HG03558 (cell line): Measurements from ENCODE around the gene FANCD2OS.
"Not testable (repeated sequence)": the region's sequence is repeated elsewhere in the genome, so short reads cannot be mapped to it uniquely, and the experiment has no call there.

Experiments
- ATAC-seq: cut with Tn5 transposase; IDR thresholded peaks from one replicate; pipeline ENCODE4 v1.9.1; 2021; ENCODE audit warnings: moderate number of reproducible peaks; ENCODE audit not compliant: unreplicated experiment; ENCODE audit errors: extremely low read depth

Gene FANCD2OS, protein sequence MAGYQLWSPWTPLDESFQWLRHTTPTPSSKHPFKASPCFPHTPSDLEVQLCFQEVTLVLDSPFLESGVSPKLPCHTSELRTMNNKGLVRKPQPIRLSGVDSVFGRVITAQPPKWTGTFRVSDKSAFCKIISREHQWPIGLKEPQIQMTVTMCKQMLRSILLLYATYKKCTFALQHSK

DNA sequence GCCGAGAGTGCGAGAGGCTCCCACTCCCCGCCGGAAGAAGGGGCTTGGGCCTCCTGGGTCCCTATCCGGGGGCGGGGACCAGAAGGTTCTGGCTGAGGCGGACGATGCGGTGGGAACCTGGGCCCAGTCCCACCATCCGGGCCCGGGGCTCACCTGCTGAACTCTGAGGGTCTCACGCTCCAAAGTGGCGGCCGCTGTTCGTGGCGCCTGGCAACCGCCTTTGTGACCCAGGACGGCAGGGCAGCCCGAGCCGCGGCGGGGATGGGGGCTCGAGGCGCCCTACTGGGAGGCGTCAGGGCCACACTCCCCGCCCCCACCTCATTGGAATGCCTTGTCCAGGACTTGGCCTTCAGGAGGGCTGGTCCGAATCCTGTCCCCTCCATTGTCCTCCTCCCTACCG lies at the start of gene FANCD2OS:
TSS of gene FANCD2OS (minus strand) at position 165 of the 400 bp plus-strand sequence. CDS start 3,481 bp downstream, outside the sequence.
- ATAC-seq = no peak

DNA sequence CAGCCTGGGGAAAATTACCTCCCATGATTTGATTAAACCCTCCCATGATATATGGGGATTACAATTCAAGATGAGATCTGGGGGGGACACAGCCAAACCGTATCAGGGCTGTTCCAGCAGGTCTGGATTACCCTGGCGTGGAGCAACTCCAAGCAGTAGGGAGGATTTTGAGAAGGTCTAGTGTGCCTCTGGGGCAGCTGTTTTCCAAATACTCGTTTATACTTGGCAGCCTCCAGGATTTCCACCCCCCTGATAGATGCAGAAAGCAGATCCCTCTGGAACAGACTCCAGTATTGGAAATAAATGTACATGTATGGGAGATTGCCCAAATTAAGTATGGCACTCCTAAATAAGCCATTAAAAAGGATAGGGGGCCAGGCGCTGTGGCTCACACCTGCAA lies 49.0 kb upstream of the FANCD2OS start:
- no peak for ATAC-seq

DNA sequence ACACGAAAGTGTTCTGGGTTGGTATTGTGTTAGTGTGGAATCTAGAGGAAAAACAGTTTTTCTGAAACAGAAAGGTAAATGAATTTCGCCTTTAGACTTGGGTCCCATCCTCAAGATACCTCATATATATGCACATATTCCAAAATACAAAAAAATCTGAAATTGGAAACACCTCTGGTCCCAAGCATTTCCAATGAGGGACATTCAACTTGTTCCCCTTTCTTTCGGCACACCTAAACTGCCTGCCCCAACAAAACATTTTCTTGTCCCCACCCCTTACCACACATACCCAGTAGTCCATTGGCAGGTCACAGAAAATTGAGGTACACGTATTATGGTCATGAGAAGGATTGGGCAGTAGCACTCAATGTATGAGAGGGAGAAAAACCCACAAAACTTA lies 47.6 kb upstream of the FANCD2OS start:
- ATAC-seq = no peak

DNA sequence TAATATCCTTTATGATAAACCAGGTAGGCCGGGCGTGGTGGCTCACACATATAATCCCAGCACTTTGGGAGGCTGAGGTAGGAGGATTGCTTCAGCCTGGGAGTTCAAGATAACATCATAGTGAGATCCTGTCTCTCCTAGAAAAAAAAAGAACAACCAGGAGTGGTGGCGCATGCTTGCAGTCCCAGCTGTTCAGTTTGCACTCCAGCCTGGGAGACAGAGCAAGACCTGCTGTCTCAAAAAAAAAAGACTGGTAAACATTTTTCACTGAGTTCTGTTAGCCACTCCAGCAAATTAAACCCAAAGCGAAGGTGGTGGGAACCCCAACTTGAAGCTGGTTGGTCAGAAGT lies 47.0 kb upstream of the FANCD2OS start:
- no peak for ATAC-seq

DNA sequence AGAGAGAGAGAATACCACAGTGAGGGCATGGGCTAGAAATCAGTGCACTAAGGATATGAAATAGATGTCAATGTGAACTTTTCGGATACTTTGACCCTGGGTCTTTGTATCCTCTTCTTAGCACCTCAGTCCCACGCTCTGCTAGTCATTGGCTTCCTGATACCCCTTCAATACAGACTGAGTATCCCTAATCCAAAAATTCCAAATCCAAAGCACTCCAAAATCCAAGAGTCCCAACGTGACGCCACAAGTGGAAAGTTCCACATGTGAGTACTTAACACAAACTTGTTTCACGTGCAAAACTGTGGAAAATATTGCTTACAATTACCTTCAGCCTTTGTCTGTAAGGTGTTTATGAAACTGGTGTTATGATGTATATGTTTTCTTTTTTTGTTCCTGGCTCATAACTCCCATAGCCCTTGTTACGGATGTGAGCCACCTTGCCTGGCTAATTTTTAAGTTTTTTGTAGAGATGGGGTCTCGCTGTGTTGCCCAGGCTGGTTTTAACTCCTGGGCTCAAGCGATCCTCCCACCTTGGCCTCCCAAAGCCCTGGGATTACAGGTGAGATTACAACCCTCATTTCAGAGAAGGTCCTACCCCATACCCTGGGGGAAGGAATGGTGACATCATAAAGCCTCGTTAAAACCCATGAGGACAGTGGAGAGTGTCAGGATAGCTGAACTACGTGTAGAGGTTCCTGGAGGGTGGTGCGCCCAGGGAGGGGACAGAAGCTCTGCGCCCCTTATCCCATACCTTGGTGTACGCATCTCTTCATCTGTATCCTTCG lies 46.5 kb upstream of the FANCD2OS start:
- no peak for ATAC-seq

DNA sequence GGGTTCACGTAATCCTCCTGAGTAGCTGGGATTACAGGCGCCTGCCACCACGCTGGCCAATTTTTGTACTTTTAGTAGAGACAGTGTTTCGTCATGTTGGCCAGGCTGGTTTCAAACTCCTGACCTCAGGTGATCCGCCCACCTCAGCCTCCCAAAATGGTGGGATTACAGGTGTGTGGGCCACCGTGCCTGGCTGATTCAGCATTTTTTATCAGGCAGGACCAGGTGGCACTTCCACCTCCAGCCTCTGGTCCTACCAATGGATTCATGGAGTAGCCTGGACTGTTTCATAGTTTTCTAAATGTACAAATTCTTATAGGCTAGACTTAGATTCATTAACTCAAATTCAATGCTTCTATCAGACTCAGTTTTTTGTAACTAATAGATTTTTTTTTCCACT lies 42.9 kb upstream of the FANCD2OS start:
- no peak for ATAC-seq

DNA sequence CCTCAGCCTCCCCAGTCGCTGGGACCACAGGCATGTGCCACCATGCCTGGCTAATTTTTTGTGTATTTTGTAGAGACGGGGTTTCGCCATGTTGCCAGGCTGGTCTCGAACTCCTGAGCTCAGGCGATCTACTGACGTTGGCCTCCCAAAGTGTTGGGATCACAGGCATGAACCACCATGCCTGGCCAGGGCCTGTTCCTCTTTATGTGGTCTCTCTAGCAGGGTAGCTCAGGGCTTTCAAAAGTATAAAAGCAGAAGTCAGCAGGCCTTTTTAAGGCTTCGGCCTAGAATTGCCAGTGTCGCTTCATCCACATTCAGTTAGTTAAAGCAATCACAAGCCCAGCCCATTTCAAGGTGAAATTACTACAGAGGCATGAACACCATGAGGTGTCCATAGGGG lies 41.2 kb upstream of the FANCD2OS start:
- no peak for ATAC-seq

DNA sequence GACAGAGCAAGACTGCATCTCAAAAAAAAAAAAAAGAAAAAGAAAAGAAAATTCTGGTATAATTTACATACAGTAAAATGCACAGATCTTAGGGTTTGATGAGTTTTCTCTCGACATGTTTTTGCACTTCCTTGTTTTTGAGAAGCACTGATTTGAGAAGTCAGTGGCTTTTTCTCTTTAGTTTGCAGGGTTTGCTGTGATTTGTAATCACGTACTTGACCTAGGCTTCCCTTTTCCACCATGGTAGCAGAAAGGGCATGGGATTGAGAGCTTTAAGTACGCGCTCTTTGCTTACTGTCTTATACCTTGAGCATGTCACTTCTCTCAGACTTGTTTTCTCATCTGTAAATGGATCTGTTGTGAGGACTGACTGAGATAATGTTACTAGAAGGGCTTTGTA lies 37.6 kb upstream of the FANCD2OS start:
- ATAC-seq = no peak

DNA sequence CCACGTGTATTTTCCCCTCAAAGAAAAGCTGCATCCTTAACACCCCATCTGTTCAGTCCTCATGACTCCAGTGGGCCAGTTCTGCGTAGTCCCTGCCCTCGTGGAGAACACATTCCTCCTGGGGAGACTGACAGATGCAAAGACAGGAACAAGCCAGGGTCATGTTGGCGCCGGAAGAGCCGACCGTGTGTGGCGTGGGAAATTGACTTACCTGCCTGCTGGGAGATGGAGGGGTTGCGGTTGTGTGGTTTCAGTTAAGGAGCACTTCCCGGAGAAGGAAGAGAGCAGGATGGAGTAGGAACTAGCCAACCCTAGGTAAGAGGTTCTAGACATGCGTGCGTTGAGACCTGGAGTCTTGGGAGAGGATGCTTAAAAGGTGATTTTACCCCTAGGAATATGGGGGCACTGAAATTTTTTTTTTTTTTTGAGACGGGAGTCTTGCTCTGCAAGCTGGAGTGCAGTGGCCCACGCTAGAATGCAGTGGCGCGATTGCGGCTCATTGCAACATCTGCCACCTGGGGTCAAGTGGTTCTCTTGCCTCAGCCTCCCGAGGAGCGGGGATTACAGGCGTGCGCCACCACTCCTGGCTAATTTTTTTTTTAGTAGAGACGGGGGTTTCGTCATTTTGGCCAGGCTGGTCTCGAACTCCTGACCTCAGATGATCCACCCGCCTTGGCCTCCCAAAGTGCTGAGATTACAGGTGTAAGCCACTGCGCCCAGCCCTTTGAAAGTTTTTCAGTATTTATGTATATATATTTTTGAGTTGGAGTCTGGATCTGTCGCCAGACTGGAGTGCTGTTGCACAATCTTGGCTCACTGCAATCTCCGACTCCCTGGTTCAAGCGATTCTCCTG lies 34.9 kb upstream of the FANCD2OS start:
- no peak for ATAC-seq

DNA sequence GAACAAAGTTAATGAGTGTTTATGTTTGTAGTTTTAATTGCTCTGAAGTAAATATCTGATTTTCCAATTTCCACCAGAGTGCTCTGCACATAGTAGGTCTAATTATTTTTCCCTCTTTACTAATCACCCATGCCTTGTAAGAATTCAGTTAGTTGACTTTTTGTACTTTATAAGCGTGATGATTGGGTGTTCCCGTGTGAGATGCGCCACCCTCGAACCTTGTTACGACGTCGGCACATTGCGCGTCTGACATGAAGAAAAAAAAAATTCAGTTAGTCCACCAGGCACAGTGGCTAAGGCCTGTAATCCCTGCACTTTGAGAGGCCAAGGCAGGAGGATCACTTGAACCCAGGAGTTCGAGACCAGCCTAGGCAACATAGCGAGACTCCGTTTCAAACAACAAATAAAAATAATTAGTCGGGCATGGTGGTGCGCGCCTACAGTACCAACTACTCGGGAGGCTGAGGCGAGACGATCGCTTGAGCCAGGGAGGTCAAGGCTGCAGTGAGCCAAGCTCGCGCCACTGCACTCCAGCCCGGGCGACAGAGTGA lies 33.0 kb upstream of the FANCD2OS start:
- ATAC-seq = no peak

DNA sequence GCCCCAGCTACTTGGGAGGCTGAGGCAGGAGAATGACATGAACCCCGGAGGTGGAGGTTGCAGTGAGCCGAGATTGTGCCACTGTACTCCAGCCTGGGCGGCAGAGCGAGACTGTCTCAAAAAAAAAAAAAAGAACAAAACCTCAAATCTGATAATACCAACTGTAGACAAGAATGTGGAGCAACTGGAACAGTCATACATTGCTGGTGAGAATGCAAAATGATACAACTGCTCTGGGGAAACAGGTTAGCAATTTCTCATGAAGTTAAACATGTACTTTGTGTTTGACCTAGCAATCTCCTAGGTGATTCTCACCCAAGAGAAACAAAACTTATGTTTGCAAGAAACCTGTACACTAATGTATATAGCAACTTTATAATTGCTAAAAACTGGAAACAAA lies 29.1 kb upstream of the FANCD2OS start:
- no peak for ATAC-seq

DNA sequence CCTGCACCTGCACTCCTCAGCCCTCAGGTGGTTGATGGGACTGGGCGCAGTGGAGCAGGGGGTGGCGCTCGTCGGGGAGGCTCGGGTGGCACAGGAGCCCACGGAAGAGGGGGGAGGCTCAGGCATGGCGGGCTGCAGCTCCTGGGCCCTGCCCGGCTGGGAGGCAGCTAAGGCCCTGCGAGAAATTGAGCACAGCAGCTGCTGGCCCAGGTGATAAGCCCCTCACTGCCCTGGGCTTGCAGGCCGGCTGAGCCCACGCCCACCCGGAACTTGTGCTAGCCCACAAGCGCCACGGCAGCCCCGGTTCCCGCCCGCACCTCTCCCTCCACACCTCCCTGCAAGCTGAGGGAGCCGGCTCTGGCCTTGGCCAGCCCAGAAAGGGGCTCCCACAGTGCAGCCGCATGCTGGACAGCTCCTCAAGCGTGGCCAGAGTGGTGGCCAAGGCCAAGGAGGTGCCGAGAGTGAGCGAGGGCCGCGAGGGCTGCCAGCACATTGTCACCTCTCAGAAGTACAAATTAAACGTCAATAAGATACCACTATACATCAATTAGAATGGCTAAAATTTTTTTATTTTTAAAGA lies 28.5 kb upstream of the FANCD2OS start:
- ATAC-seq = no peak

DNA sequence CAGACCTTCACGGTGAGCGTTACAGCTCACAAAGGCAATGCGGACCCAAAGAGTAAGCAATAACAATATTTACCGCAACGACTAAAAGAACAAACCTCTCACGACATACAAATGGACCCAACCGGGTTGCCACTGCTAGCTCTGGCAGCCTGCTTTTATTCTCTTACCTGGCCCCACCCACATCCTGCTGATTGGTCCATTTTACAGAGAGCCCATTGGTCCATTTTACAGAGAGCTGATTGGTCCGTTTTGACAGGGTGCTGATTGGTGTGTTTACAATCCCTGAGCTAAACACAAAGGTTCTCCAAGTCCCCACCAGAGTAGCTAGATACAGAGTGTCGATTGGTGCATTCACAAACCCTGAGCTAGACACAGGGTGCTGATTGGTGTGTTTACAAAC lies 27.8 kb upstream of the FANCD2OS start:
- ATAC-seq = not testable (repeated sequence)

DNA sequence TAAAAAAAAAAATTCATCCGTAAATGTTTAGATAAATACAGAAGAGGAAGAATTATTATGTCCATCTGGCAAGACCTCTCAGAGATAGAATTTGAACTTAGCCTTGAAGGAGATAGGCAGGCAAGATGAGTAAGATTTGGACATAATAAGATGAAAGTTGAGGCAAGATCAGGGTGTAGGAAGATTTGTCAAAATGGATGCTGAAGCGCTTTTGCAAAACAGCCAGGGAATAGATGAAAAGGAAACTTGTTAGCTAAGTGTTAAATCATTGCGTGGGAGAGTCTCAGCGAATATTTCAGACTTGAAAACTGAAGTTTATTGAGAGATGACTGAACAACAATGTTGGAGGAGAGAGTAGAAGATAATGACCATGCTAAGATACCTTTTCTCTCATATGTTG lies 14.7 kb upstream of the FANCD2OS start:
- ATAC-seq = no peak

DNA sequence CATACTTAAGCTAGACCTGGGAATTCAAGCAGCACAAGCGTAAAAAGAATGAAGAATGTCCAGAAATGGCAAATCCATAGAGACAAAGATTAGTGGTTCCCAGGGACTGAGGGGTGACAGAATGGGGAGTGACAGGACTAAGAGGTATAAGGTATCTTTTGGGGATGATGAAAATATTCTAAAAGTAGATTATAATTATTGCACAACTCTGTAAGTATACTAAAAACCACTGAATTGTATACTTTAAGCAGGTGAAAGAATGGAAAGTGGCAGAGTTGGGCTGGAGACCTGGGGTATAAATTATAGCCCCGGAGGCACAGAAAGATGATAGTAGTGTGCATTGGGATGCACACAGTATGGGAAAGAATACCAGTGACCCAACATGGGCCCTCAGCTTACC lies 13.0 kb upstream of the FANCD2OS start:
- no peak for ATAC-seq

DNA sequence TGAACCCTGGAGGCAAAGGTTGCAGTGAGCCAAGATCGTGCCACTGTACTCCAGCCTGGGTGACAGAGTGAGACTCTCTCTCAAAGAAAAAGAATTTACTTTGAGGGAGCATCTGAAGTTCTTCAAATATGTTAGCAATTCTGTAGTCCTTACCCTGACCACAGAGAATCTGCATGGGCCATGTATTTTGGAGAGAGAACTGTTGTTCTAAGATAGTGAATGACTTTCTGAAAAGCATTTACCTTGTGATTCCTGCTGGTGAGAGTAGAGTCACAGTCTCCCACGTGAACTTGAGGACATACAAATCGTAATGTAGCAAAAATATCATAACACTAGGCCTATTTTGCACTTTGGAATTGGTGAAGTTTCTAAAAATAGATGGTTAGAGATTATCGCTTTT lies 11.3 kb upstream of the FANCD2OS start:
- ATAC-seq = no peak

DNA sequence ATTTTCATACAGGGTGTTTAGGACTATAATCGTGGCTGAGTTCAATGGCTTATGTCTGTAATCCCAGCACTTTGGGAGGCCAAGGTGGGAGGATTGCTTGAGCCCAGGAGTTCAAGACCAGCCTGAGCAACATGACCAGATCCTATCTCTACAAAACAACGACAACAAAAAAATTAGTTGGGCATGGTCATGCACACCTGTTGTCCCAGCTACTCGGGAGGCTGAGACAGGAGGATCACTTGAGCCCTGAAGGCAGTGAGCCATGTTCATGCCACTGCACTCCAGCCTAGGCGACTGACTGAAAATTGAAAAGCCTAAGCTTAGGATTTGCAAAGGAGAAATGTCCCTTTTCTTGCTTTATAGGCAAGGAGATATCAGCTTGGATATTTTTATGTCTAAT lies 8.9 kb upstream of the FANCD2OS start:
- no peak for ATAC-seq

DNA sequence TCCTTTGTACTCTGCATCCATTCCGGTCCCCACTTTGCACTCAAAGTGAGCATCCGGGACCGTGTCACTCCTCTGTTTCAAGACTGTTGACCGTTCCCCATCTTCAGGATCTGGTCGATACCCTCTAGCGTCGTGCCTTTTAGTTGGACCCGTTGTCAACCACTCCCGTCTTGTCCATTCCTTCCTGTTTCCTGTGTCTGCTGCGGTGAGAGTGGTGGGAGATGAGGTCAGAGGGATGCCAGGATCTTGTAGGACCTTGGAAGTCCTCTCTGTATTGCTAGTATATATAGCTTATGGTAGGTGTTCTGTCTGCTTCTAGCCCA lies 8.0 kb upstream of the FANCD2OS start:
- peak; percentile 4 for ATAC-seq

DNA sequence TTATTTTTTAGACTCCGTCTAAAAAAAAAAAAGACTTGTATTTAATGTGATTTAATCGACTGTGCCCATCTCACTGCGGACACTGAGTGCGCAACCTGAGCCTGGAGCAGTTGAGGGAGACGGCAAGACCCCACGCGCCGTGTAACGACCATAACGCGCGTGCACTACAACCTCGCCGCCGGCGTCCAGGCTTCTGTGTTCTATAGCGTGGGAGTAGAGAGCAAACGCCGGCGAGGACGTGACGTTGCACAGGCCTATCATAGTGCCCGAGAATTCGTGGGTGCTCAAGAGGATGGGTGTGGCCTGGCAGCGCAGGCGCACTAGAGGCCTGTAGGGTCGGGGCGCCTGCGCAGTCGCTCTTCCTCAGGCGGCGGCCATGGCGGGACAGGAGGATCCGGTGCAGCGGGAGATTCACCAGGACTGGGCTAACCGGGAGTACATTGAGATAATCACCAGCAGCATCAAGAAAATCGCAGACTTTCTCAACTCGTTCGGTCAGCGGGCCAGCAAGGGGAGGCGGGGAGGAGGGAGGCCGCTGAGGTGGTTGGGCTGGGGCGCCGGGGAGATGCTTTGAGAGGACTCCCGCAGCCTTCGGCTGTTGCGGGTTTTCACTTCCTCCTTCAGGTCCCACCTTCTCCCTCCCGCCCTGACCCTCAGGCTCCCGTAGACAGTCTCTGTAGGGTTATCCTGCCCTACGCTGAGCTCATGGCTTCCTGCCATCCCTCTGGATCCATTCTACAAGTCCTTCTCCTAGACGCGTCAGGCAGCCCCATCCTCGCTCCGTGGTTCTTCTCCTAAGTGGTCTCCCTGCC lies 7.5 kb upstream of the FANCD2OS start, which contains the start of gene BRK1:
TSS of gene BRK1 (plus strand) at position 350 of the 812 bp plus-strand sequence. CDS start at position 377, 27 bp downstream.
- ATAC-seq = peak; percentile 91

DNA sequence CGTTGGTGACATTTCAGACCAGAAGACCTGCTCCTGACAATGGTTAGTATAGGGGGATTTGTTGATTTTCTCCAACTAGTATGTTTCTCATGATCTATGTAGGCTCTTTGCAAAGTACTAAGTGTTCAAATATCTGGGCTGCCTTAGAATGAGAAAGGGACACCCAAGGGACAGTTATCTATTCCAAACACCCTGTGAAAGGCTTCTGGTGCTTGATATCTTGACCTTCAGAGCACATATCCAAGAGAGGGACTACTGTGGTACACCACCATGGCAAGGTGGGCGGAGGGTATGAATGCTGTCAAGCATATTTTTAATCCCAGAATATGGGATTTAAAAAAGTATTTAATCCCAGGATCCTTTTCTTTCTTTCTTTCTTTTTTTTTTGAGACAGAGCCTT lies 1.1 kb downstream of the FANCD2OS start:
- ATAC-seq = no peak
